ENCODE measurements around the gene TCAIM.
"Not testable (repeated sequence)": the region's sequence is repeated elsewhere in the genome, so short reads cannot be mapped to it uniquely, and the experiment has no call there.

TCAIM gene

DNA sequence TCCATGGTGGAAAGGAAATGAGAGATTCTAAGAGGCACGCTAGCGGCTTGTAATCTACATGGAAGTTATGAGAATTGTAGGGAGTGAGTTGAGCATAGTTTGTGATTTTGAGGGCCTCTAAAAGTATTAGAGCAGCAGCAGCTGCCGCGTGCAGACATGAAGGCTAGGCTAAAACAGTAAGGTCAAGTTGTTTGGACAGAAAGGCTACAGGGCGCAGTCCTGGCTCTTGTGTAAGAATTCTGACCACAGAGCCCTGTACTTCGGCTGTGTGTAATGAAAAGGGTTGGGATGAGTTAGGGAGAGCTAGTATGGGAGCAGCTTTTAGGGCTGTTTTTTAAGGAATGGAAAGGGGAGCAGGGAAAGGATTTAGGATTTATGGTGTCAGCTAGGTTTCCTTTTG lies 8.0 kb downstream of the TCAIM start:
- DNase-seq (ENCODE audit: low read depth), result not testable (repeated sequence)

DNA sequence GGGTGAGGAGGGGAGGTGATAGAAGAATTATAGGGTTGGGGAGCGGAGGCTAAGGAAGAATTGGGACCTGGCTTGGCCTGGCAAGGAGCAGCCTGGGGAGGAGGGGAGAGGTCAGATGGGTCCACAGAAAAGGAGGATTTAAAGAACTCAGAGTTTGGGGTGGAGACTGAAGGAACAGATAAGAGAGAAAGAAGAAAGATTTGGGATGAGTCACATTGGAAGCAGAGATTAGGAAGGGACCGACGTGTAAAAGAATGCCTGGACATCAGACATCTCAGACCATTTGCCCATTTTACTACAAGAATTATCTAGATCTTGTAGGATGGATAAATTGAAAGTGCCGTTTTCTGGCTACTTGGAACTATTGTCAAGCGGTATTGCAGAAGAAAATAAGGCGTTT lies 10.4 kb downstream of the TCAIM start:
- DNase-seq (ENCODE audit: low read depth), result no peak

DNA sequence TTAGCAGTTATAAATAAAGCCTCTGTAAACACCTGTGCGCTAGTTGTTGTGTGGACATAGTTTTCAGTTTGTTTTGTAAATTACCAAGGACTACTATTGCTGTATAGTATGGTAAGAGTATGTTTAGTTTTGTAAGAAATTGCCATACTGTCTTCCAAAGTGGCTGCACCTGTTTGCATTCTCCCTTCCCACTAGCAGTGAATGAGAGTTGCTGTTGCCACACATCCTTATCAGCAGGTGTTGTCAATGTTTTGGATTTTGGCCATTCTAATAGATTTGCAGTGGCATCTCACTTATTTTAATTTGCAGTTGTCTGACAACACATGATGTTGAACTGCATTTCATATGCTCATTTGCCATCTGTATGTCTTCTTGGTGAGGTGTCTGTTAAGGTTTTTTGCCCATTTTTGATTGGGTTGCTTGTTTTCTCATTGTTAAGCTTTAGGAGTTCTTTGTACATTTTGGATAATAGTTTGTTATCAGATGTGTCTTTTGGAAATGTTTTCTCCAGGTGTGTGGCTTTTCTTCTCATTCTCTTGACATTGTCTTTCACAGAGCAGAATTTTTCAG lies 14.9 kb downstream of the TCAIM start:
- no peak for DNase-seq (ENCODE audit: low read depth)

GRCh38 chr3:44355362-44356033 lies 16.9 kb downstream of the TCAIM start:
- peak; percentile 84 for DNase-seq (ENCODE audit: low read depth)

- no peak for DNase-seq (ENCODE audit: low read depth)
Measured at GRCh38 chr3:44359146-44359751, 20.7 kb downstream of the TCAIM start.

- no peak for DNase-seq (ENCODE audit: low read depth)
Measured at GRCh38 chr3:44363591-44363990, 25.0 kb downstream of the TCAIM start.

GRCh38 chr3:44365952-44366351 lies 27.4 kb downstream of the TCAIM start:
- DNase-seq (ENCODE audit: low read depth), result no peak

DNA sequence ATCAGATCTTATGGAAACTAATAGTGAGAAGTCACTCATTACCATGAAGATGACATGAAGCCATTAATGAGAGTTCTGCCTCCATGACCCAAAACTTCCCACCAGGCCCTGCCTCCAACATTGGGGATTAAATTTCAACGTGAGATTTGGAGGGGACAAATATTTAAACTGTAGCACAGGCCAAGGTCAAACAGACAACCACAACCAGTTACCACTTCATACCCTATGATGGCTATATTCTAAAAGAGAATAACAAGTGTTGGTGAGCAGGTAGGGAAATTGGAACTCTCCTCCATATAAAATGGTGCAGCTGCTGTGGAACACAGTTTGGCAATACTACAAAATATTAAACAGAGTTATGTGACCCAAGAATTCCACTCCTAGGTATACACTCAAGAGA lies 36.9 kb downstream of the TCAIM start:
- no peak for DNase-seq (ENCODE audit: low read depth)

DNA sequence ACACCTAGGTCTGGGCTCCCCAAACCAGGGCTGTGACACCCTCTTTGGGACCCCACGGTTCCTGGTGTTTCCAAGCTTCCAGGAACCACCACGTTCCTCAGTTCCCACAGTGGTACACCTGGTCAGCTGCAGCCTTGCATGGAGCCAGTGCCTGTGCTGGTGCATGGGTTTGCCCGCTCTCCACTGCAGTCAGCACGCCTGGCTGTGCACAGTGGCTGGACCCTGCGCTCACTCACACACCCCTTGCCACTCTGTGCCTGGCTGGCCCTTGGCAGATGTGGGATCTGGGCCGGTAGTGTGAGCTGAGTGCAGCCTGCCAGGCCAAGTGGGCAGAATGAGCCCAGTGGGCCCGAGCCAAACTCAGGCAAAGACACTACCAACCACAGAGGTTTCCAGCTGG lies 48.8 kb downstream of the TCAIM start:
- no peak for DNase-seq (ENCODE audit: low read depth)

- DNase-seq (ENCODE audit: low read depth), result no peak
Measured at GRCh38 chr3:44392489-44392888, 53.9 kb downstream of the TCAIM start.

GRCh38 chr3:44395714-44396113 lies 57.1 kb downstream of the TCAIM start:
- DNase-seq (ENCODE audit: low read depth), result no peak

DNA sequence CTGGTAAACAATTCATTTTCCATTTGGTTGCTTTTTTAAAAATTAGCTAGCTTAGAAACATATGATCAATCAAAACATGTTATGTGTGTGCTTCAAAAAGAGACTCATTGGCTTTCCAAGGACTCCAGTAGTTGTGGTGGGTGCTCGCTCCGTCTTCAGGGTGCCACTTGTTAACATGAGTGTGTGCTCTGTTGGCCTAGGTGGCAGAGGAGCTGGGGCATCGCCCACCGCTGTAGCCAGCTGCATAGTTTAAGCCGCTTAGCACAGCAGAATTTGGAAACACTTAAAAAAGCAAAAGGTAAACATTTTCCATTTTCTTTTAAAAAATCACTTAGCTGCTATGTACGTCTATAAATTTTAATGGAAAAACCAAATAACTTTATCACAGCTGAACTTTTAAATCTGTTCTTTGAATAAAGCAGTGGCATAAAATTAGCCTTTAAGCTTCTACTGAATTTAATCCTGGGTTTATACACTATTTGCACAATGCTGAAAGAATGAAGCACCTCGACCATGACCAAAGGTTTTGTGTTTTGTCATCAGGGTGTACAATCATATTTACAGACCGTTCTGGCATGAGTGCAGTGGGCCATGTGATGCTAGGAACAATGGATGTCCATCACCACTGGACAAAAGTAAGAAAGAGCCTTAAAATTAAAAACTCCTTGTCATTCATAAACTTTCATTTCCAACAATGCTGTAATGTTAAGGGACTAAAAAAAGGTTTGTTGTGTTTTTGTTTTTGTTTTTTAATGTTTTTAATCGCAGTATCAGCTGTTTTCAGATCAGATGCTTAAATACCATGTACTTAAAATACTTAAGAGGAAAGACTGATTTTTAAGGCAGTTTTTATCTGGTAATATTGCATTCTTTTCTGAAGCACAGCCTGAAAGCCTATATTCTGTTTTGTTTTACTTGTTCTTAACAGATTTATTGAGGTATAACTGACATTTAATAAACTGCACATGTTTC lies 57.9 kb downstream of the TCAIM start:
- no peak for DNase-seq (ENCODE audit: low read depth)

DNA sequence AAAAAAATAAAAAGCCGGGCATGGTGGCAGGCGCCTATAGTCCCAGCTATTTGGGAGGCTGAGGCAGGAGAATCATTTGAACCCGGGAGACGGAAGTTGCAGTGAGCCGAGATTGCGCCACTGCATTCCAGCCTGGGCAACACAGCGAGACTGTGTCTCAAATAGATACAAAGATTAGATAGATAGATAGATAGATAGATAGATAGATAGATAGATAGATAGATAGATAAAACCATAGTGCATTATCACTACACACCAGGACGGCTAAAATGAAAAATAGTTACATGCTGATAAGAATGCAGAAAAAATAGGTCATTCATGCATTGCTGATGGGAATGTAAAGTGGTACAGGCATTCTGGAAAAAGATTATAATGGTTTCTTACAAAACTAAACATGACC lies 59.7 kb downstream of the TCAIM start:
- not testable (repeated sequence) for DNase-seq (ENCODE audit: low read depth)

- no peak for DNase-seq (ENCODE audit: low read depth)
Measured at GRCh38 chr3:44398853-44399252, 60.3 kb downstream of the TCAIM start.

GRCh38 chr3:44400771-44401170 lies 62.2 kb downstream of the TCAIM start:
- DNase-seq (ENCODE audit: low read depth), result no peak

GRCh38 chr3:44402548-44402947 lies 64.0 kb downstream of the TCAIM start:
- no peak for DNase-seq (ENCODE audit: low read depth)

DNA sequence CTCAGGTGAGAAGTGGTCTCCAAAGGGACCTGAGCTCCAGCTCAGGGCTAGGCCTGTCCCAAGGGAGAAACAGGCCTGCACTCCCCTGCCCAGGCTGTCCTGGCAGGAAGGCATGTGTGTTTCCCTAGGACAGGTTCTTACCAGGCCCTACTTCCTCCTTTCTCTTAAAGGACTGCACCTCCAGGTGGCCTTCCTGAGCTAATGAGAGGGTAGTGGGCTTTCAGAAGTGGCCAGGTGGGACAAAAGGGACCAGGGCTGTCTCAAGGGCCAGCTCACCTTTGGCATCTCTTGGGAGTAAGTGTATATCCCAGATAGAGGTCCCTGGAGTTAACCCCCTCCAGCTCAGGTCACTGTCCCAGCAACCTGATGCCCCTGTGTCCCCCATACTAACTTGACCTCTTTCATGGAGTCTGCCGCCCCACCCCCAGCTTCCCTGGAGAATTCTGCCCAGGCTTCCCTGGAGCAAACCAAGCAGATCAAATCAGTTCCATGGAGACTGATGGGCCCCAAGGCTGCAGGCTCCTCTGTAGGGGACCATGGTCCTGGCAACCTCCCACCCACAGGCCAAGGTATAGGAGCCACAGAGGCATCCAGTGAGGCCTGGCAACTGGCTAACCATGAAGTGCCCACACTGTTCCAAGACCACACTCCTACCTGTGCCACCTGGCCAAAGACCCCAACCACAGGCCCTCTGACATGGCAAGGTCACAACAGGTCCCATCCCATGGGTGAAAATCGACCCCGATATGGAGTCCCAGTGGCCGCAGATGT lies 71.3 kb downstream of the TCAIM start:
- no peak for DNase-seq (ENCODE audit: low read depth)

GRCh38 chr3:44411031-44411645 lies 72.6 kb downstream of the TCAIM start:
- DNase-seq (ENCODE audit: low read depth), result no peak

DNA sequence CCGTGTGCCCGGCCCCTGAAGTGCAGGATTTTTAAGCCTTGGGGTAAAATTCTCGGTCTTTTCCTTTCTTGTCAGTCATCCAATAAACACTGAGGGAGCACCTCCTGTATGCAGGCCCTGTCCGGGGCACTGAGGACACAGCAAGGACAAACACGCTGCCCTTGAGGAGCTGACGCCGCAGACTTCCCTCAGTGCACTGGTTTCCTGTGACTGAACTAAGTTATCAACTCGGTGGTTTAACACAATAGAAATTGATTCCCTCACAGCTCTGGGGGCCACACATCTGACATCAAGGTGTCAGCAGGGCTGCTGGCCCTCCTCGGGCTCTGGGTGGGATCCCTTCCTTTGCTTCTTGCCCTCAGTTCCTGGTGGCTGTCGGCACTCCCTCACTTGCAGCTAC lies 73.8 kb downstream of the TCAIM start:
- DNase-seq (ENCODE audit: low read depth), result no peak

DNA sequence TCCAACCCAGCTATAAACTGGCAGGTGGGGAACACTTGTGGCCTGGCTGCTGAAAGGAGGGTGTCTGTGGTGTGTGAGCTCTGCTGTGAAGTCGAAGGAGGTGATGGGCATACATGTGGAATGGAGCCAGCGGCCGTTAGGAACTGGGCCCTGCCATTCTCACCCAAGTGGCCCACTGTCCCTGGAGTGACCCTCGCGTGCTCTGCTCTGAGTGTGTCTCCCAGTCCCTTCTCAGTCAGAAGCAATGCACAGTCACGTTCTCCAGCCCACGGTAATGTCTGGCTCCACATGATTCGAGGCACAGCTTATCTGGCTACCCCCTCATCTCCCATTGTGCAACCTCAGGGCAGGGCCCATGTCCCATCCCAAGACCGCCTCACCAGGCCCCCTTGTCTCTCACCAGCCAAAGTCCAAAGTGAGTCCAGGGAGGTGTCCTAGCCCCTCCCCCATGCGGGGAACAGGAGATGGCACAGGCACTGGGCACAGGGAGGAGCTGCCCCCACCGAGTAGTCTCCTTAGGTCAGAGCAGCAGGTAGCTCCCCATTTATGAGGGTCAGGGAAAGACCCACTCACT lies 76.0 kb downstream of the TCAIM start:
- DNase-seq (ENCODE audit: low read depth), result no peak

GRCh38 chr3:44415421-44415820 lies 76.9 kb downstream of the TCAIM start:
- no peak for DNase-seq (ENCODE audit: low read depth)
